Left cardiac atrium (tissue), 4 donors: ENCODE results near the gene TAP2. TPM values are rescaled to one million over a fixed set of nuclear protein-coding genes. Genes with fewer than 3 reads are reported as not detected.
"Not testable (repeated sequence)": the region's sequence is repeated elsewhere in the genome, so short reads cannot be mapped to it uniquely, and the experiment has no call there.

ENCODE experiments used
- ATAC-seq, 2 donors: fragments of 200-7000 bp; cut with Tn5 transposase; one replicate each; pipeline ENCODE4 v1.9.1; 2020; ENCODE audit warnings: mild to moderate bottlenecking in 2 of 2, moderate library complexity in 2 of 2
- DNase-seq: peaks from one replicate; pipeline ENCODE4 v3.0.0-alpha.2; 2020
- intact Hi-C, 2 donors: fragments of 100-400 bp; cut with DNase I; formaldehyde crosslinking; loops; one replicate each; pipeline versions ENCODE4 v1.14.1 to v1.15.1; 2022 to 2023
- total RNA-seq, 2 donors: library from RNA; stranded (reverse); fragmentation: NEBNext Ultra II Directional; extraction: Animal tissue kit (Norgen Biotek cat#: 25700); gene quantifications; one replicate each; pipeline ENCODE4 v1.2.1, GENCODE V29; 2021
- donor health status: DM: no; HTN: yes; CAD: no.
- donor health status: DM: no; HTN: yes; CAD: no; lungs with severe emphysema.
- donor health status: DM: yes; HTN: yes; CAD: no.
- donor health status: Dilated cardiomyopathy.

The TAP2 gene
- total RNA-seq, 2 donors from 2014 or later, result 19.4 to 30.7 TPM

DNA sequence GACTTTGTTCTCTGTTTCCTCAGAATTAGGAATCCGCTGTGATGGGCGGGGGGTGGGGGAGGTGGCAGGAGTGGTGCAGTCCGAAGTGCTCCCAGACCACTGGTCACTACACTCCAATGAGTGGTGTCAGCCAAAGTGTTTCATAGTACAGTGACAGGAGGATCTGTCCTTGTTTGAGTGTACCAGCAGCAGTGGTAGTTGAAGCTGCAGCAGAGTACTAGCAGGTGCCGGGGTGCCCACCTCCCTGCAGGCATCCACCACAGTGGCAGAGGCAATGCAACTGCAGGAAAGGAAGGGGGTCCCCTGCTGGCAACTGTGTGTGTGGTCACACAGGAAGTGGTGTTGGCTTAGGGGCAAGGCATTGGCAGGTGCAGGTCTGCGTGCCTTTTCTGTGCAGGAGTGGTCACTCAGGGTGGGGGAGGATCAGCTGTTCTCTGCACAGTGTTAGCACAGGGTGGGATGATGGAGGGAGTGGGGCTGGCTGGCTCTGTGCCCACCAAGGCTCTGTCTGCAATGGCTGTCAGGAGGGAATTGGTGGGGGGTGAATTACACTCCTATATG lies 31.4 kb downstream of the TAP2 start:
- DNase-seq (no peak), ATAC-seq (no peak)
- intact Hi-C loops, result no loop called here

GRCh38 chr6:32805404-32805803 lies 33.1 kb downstream of the TAP2 start:
- not testable (repeated sequence) for DNase-seq

DNA sequence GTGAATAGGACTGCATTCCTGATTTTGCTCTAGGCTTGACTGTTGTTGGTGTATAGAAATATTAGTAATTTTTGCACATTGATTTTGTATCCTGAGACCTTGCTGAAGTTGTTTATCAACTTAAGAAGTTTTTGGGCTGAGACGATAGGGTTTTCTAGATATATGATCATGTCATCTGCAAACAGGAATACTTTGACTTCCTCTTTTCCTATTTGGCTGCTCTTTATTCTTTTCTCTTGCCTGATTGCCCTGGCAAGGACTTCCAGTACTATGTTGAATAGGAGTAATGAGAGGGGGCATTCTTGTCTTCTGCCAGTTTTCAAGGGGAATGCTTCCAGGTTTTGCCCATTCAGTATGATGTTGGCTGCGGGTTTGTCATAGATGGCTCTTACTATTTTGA lies 35.1 kb downstream of the TAP2 start:
- no peak for ATAC-seq
- no peak for DNase-seq
- intact Hi-C loops, result no loop called here

More at GRCh38 chr6:32805404-32805803, 33.1 kb downstream of the TAP2 start:
- intact Hi-C loops, ATAC-seq: not testable (repeated sequence)

DNA sequence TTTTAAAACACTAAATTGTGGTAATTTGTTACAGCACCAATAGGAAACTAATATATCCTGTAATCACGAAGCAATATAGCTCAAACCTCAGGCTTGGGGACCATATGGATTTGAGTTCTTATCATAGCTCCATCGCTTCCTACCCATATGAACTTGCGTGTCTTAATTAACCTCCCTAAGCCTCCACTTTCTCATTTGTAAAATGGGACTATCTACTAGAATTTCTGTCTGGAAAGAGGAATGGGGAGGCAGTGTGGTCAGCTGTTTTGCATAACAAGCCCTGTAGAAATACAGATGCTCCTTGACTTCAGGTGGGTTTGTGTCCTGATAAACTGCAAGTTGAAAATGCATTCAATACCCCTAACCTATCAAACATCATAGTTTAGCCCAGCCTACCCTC lies 38.8 kb downstream of the TAP2 start:
- DNase-seq, result no peak
- ATAC-seq, result no peak
- intact Hi-C loops, result loop anchor here (5.0 to 10.0 kb wide), 2 partner anchors 382 to 555 kb away; no protein-coding TSS in a partner anchor

- DNase-seq (no peak), ATAC-seq (no peak)
- intact Hi-C loops, result loop anchor here (5.0 to 10.0 kb wide), 2 partner anchors 382 to 554 kb away; no protein-coding TSS in a partner anchor
These were observed 39.4 kb downstream of the TAP2 start for GRCh38 chr6:32799168-32799567.

DNA sequence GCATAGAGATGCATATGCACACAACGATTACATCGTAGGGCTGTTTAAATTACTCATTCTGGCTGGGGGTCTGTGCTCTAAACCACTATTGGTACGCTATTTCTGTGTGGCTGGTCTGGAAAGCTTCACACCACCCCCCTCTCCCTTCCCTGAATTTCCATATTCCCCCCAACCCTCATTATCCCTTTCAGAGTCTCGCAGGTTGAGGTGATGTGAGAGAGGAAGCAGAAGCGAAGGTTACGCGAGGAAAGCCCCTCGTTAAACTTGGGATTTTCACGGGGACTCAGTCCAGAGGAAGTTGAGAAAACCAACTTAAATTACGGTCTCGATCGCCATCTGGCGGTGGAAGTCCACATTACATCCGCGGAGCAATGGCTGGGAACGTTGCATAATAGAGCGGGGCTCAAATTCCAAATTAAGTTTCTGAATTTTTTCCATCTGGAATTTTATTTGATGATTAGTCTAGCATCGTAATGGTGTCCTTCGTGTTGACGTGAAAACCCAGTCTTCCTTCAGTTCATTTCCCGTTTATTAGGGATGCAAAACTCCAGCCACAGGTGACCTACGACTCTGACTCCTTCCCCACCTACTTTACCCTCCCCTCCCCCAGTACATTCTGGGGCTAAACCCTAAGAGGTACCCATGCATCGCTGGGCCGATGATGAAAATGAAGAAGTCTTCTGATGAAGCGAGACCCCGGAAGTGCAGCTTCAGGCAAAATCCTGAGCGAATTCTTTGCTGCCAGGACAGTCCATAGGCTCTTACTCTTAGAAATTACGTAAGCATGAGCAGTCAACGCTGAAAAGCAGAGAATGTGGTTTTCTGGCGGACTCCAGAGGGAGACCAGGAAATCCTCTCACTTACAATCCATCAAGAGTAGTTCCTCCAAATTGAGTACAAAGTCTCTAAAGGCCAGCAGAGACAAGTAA lies 41.4 kb downstream of the TAP2 start:
- DNase-seq (peak; percentile 66), ATAC-seq (peak; percentile 76 to 86)
- intact Hi-C loops, result loop anchor here (2.0 to 10.0 kb wide), 3 partner anchors 380 to 552 kb away; no protein-coding TSS in a partner anchor

GRCh38 chr6:32794510-32794909 lies 44.0 kb downstream of the TAP2 start:
- ATAC-seq (peak; percentile 19 to 38), DNase-seq (no peak)
- intact Hi-C loops, result loop anchor here in 1 of 2 donors (10.0 kb wide), 1 partner anchor 550 kb away; no protein-coding TSS in a partner anchor

DNA sequence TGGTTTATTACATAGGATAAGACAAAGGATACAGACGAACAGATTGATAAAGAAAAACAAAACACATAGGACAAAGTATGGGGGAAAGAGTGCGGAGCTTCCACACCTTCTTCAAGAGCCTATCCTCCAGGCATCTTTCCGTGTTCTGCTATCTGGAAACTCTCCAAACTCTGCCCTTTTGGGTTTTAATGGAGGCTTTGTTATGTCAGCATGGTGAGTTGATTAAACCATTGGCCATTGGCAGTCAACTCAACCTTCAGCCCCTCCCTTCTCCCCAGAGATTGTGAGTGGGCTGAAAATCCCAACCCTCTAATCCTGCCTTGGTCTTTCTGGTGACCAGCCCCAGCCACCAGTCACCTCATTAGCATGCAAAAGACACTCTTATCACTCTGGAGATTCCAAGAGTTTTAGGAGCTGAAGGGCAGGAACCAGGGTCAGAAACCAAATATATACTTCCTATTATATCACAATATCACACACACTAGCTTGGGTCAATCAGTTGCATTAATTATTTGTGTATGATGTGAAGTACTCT lies 45.6 kb downstream of the TAP2 start:
- no peak for DNase-seq
- no peak for ATAC-seq
- intact Hi-C loops, result loop anchor here in 1 of 2 donors (10.0 kb wide), 1 partner anchor 548 kb away; no protein-coding TSS in a partner anchor

DNA sequence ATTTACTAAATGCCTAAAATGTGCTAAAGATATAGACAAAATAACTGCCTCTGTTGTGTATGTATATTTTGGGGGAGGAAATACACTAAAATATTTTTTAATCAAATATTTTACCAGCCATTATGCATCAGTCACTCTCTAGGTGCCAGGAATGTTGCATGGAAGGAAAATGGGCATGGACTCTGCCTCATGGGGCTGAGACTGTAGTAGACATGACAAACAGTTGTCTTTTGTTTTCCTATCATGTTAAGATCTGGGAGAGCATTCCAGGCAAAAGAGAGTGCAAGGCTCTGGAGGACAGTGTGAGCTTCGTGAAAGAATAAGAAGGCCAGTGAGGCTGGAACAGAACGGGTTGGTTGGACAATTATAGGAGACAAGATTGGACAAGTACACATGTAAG lies 48.2 kb downstream of the TAP2 start:
- DNase-seq, result no peak
- intact Hi-C loops, result loop anchor here in 1 of 2 donors (10.0 kb wide), 1 partner anchor 546 kb away; no protein-coding TSS in a partner anchor
- ATAC-seq, result no peak

Other genes with a start within 250 kb of the TAP2 start
- 10 to 100 TPM; 45.9 to 90.4 TPM for gene HLA-DRB1, start 248.9 kb downstream of the TAP2 start, total RNA-seq
- 1 to 10 TPM; 7.7 to 8.3 TPM for gene HLA-DQA1, start 201.3 kb downstream of the TAP2 start, total RNA-seq
- 10 to 100 TPM in 1 of 2 donors, 1 to 10 TPM in 1; 4.6 to 15.3 TPM for gene HLA-DQB1, start 172.1 kb downstream of the TAP2 start, total RNA-seq
- gene HLA-DQA2, start 97.3 kb downstream of the TAP2 start, total RNA-seq, result 1 to 10 TPM; 1.1 to 3.5 TPM
- gene HLA-DQB2, start 75.2 kb downstream of the TAP2 start, total RNA-seq, result 1 to 10 TPM; 1.3 to 4.1 TPM
- under 1 TPM; 0.24 to 0.27 TPM for gene HLA-DOB, start 21.7 kb downstream of the TAP2 start, total RNA-seq
- gene PSMB8, start 5.3 kb upstream of the TAP2 start, total RNA-seq, result 10 to 100 TPM; 30.2 to 33.3 TPM
- 10 to 100 TPM; 16.8 to 27.5 TPM for gene TAP1, start 15.0 kb upstream of the TAP2 start, total RNA-seq
- gene PSMB9, start 15.5 kb upstream of the TAP2 start, total RNA-seq, result 10 to 100 TPM; 18.6 to 25.9 TPM
- 10 to 100 TPM in 1 of 2 donors, 1 to 10 TPM in 1; 6.9 to 15.8 TPM for gene HLA-DMB, start 102.3 kb upstream of the TAP2 start, total RNA-seq
- 10 to 100 TPM; 20.5 to 38.8 TPM for gene HLA-DMA, start 114.4 kb upstream of the TAP2 start, total RNA-seq
- 10 to 100 TPM; 79.3 to 97.5 TPM for gene BRD2, start 129.9 kb upstream of the TAP2 start, total RNA-seq
- gene HLA-DOA, start 170.9 kb upstream of the TAP2 start, total RNA-seq, result 1 to 10 TPM; 1.8 to 3.0 TPM
- gene HLA-DPA1, start 234.9 kb upstream of the TAP2 start, total RNA-seq, result 10 to 100 TPM; 50.5 to 54.1 TPM
- gene HLA-DPB1, start 237.3 kb upstream of the TAP2 start, total RNA-seq, result 10 to 100 TPM; 47.8 to 53.8 TPM